HFF-Myc (cell line): ENCODE measurements around the gene SHB.

Source experiments
- DNase-seq: peaks from one replicate; pipeline ENCODE4 v3.0.0-alpha.2; 2011; ENCODE audit warnings: low read depth; ENCODE audit errors: extremely low read depth
- H3K4me3 ChIP-seq: replicated peaks from 2 replicates; pipeline ENCODE4 v1.5.1; 2011; ENCODE audit warnings: low read depth, mild to moderate bottlenecking, control low read depth, low read length
- TF ChIP-seq, protein P1 (sequence below): IDR thresholded peaks from 2 replicates; pipeline ENCODE4 v1.5.1; 2012; ENCODE audit warnings: mild to moderate bottlenecking, low read depth, low read length, control low read depth; ENCODE audit errors: missing control alignments

SHB gene

DNA sequence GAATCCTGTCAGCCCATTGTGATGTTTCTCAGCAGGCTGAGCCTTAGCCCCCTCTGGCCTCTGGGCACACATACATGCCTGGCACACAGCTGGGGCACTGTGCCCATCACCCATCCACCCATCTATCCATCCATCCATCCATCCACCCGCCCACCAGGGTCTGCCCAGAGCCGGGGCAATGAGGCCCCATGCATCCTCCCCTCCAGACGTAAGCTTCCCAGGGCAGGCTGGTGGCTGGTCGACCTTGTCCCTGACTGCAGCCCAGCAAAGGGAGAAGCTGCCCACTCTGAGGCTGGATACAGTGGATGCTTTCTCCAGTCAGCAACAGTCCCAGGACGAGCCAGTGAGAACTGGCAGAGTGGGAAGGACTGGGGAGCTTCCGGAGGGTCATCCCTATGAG is 144.0 kb downstream of the SHB start:
- H3K4me3 ChIP-seq = no peak overlapping the region
- no peak for DNase-seq
- TF ChIP-seq, protein P1, sequence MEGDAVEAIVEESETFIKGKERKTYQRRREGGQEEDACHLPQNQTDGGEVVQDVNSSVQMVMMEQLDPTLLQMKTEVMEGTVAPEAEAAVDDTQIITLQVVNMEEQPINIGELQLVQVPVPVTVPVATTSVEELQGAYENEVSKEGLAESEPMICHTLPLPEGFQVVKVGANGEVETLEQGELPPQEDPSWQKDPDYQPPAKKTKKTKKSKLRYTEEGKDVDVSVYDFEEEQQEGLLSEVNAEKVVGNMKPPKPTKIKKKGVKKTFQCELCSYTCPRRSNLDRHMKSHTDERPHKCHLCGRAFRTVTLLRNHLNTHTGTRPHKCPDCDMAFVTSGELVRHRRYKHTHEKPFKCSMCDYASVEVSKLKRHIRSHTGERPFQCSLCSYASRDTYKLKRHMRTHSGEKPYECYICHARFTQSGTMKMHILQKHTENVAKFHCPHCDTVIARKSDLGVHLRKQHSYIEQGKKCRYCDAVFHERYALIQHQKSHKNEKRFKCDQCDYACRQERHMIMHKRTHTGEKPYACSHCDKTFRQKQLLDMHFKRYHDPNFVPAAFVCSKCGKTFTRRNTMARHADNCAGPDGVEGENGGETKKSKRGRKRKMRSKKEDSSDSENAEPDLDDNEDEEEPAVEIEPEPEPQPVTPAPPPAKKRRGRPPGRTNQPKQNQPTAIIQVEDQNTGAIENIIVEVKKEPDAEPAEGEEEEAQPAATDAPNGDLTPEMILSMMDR = no peak

DNA sequence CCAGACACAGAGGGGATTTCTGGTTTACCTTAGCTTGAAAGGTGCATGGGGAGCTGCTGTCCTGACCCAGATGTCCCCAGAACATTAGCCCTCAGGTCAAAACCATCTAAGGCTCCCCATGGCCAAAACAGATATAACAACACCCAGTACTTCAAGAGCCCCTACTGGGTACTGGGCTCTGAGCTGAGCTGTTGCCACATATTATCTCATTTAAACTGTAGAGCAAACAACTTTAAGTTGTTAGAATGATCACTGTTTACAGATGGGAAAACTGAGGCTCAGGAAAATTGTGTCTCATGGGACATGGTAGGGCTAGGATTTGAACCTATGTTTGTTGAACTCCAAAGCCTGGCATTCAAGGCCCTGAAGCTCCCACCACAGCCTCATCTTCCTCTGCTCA is 144.5 kb downstream of the SHB start:
- no peak overlapping the region for H3K4me3 ChIP-seq
- TF ChIP-seq, protein P1 = no peak
- DNase-seq = no peak

DNA sequence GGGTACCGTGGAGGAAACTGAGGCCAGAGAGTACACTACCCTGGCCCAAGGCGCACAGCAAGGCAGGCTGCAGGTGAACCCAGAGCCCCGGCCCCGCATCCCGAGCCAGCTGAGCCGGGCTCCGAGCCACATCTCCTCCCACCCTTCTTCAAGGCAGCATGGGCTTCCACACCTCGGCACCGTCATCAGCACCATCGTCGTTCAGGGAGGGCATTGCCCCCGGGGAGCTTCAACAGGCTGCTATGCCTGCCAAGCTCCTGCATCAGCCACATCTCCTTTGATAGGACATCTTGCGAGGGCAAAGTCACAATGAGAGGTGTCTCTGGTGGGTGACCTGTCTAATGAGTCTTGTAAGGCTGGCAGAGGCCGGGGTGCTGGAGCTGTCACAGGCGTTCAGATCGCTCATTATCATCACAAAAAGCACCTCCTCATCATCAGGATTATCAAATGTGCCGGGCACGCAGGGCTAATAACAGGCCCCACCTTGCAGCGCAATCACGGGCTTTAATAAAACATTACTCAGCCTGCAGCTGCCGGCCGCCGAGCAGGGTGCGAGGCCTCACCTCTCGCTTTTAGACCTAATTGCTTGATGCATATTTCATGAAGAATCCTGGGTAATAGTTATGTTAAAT is 145.1 kb downstream of the SHB start:
- TF ChIP-seq, protein P1 = no peak
- H3K4me3 ChIP-seq = no peak overlapping the region
- DNase-seq = no peak

DNA sequence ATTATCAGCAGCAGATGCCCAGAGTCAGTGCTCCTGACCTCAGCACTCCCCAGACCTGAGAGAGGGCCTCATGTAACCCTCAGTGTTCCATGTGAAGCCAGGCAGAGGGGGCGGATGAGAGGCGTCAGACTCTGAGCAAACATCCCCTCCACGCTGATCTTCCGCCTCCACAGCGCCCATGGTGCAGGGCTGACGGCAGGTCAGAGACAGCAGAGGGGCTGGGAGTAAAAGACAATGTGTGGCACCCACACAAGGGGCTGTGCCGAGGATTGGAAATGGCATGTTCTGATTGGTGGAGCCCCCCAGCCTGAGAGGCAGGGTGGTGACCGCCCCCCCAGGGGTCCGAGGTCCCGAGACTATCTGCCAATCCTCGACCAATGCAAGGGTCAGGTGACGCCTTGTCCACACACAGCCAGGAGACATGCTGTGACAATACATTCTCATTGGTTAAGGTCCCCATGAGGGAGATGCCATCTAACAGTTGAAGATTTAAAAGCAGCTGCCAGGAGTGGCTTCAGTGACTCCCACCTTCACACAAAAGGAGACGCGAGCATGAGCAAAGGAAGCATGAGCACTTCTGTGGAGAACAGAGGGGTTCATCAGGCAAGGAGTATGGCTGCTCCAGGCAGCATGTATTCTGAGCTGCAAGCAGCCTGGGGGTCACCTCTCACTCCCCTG is 145.8 kb downstream of the SHB start:
- H3K4me3 ChIP-seq = no peak overlapping the region
- TF ChIP-seq, protein P1 = no peak
- DNase-seq = no peak

DNA sequence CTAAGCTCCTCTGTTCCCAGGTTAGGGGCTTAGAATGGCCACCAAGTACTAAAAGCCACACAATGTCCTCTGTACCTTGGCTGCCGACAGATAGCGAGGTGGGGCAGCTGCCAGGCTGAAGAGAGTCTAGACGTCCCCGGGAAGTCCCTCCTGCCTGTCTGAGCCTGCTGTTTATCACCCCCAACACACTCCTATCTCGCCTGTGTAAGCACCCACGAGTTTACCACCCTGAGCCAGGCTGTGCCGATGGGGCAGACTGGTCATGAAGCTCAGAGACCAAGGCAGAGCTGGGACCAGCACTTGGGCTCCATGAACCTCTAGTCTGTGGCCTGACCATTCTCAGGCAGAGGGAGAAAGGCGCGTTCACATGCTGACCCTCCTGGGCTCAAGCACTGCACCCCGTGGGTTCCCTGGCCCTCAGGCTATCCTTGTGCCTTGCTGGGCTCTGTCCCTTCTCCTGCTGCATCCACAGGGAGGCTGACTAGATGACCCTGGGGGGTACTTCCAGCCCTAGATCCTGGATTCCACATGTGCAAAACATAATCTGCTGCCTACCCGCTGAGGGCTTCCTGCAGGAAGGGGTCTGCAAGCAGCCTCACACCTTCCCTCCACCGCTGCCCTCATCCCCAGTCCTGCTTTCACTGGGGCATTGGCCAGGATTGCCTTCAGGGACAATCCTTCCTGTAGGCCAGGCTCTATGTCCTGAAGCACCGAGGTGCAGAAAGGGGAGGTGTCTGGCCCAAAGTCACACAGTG is 146.5 kb downstream of the SHB start:
- H3K4me3 ChIP-seq = no peak overlapping the region
- TF ChIP-seq, protein P1 = no peak
- no peak for DNase-seq

DNA sequence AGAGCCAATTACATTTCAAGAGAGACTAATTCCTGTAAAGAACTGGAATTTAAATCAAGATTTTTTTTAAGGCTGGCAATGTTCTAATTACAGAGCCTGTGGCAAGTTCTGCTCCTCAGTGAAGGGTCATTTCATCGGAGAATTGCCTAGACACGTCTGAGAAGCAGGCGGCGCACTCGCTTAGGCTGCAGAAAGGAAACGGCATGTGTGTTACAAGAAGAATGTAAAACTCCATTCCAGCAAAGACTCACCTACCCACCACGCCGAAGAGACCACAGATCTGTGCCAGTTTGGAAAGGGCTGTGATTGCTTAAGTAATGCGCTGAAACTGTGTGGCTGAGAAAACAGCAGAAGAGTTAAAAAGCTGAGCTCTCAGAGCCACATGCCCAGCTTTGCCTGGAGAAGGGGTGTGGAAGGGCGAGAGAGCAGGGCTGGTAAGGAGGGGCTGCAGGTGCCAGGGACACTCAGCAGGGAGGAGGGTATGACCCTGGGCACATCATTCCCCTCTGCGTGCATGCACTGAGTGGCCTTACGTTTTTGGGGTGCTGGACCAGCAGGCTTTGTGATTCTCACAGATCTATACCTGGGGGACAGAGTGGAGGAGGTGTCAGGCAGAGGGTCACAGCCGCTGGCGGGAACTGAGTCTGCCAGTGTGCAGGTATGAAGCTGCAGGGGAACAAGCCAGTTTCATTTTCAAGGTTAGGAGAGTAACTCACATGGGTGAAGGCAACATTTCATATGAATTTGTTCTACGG is 147.3 kb downstream of the SHB start:
- no peak for DNase-seq
- H3K4me3 ChIP-seq = no peak overlapping the region
- TF ChIP-seq, protein P1 = no peak
